ENCODE results near the gene BCL2. TPM values are rescaled to one million over a fixed set of nuclear protein-coding genes. Genes with fewer than 3 reads are reported as not detected.

BCL2 gene
- total RNA-seq, 2 donors from 2014 or later: 11.6 to 13.5 TPM

DNA sequence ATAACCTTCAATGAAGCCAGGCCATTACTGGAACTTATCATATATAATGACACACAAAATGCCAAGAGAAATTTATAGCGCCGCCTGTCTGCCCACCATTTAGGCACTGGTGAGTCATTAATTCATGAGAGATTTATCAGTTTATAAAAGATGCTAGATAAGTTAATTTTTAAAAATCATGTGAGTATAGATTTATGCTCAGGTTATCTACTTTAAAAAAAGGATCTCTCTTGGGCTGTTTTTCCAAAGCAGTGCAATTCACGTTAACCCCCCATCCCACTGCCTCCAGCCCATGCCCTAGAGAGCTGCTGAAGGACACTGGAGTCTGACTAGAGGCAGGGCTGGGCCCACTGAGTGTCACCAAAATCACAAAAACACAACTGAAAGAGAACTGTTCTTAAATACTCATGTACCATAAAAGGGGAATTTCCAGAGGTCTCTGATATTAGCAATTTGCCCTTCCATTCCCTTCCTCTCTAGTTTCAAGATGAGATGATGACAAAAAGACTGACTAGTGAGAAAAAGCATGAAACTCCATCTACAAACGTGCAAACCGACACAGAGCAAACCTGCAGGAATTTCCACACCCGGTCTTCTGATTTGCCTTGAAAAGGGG, 160.8 kb downstream of the BCL2 start:
- intact Hi-C loops (cut with DNase I): no loop called here
- DNase-seq (ENCODE audit: low spot score): no peak

DNA sequence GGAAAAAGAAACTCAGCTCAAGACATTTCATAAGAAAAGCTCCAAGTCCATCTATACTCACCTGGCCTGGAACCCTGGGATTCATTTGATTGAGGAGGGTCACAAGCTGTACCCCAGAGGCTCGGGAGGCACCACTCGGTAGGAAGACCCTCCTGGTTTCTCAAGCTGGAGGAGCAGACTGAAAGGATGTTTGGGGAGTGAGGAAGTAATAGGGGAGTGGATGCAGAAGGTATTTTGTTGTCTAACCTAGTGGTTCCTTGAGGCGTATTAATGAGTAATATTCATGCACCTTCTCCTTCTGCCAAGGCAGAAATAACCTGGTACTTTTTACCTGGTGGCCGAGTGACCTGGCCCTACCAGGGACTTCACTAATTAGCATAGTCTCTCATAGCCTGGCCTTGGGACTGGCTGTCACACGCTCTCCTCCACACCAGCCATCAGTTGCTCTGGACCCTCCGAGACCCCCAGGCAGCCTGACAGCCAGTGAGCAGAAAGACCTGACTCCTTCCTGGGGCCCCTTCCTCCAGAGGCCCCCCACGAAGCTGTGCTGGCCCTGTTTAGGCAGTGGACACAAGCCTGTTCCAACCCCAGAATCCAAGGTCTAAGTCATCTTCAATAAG, 161.4 kb downstream of the BCL2 start:
- intact Hi-C loops (cut with DNase I): no loop called here
- no peak for DNase-seq (ENCODE audit: low spot score)

DNA sequence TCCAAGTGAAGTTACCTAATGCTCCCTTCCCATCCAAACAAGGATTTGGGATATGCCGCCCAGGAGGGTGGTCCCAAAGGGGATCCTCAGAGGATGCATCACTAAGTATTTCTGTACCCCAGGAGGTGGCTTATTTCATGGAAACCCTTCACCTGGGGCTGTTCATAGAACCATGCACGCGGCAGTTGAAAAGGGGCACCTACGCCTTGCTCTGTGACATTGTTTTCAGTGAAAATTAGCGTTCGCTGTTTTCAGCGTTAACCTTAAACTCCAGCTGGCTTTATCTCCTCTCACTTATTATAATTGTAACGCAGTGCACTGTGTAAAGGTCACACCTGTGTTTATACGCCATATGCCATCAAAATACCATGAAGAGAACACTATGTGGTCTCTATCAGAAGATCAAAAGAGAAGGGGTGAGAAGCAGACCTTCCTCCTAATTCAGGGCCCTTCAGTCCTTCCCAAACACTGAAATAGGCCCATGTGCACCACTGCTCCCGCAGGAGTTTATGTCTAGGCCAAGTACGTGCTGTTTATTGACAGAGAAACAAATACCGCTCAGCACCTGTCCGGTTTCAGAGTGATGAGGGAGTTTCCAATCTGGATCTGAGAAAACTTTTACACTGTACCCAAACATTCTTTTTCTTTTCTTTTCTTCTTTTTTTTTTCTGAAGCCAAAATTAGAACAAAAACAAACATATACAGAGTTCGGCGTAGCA, 162.1 kb downstream of the BCL2 start:
- no peak for DNase-seq (ENCODE audit: low spot score)
- intact Hi-C loops (cut with DNase I): no loop called here

DNA sequence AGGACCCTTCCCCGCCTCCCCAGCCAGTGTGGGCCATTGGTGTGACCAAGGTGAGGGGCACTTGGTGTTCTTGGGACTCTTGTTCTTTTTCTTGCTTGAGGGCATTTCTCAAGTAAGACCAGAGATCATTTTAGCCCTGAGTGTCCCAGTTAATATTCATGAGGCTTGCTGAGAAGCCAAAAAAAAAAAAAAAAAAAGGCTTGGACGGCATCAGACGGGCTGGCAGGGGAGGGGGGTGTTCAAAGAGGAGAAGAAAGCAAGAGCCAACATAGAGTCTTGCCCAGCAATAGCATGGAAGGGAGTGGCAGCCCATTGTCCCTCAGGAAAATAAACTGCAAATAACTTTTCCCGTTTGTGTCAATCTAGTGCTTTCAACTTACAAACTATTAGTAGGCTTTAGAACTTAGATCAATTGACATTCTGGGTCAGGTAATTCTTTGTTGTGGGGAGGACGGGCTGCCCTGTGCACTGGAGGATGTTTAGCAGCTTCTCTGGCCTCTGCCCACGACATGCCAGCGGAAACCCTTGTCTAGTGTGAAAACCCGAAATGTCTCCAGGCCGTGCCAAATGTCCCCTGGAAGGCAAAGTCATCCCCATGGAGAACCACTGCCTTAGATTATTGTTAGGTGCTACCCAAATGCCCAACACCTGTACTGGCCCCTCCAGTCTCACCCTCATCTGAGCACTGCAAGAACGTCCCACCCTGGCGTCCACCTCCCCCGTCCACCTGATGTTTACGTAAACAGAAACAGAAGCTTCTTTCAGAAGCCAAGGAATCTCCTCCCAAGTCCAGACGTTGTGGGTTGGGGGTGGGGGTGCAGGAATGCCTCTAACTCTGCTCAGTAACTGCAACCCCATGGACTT, 163.4 kb downstream of the BCL2 start:
- no peak for DNase-seq (ENCODE audit: low spot score)

DNA sequence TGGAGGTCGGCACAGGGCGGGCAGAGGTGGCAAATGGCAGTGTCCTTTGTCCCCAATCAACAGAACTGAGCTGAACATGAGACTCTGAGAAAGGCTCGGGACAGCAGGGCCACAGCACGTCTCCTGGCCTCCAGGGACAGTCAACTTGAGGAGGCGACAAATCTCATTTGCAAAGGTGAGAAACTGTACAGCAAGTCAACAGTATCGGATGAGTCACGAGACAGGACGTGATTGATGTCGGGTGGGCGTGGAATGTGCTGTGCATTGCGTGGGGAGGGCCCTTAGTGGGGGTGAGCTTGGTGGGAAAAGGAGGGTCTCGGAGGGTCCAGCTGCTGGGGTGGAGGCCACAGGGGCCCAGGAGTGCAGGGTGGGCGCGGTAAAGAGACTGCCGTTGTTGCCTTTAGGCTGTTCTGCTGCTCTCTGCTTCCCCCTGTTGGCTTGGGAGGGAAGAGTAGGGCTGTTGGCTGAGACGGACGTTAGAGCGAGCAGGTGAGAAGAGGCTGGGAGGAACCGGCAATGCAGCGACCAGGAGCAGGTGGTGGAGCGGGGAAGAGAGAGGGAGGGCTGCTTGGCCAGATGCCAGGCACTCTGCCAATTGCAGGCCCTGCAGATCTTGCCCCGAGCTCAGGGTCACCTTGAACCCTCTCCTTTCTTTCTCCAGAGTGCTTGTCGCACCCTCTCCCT, 164.3 kb downstream of the BCL2 start:
- intact Hi-C loops (cut with DNase I): no loop called here
- DNase-seq (ENCODE audit: low spot score): no peak

More for the DNA sequence above, 163.4 kb downstream of the BCL2 start:
- intact Hi-C loops (cut with DNase I): no loop called here

DNA sequence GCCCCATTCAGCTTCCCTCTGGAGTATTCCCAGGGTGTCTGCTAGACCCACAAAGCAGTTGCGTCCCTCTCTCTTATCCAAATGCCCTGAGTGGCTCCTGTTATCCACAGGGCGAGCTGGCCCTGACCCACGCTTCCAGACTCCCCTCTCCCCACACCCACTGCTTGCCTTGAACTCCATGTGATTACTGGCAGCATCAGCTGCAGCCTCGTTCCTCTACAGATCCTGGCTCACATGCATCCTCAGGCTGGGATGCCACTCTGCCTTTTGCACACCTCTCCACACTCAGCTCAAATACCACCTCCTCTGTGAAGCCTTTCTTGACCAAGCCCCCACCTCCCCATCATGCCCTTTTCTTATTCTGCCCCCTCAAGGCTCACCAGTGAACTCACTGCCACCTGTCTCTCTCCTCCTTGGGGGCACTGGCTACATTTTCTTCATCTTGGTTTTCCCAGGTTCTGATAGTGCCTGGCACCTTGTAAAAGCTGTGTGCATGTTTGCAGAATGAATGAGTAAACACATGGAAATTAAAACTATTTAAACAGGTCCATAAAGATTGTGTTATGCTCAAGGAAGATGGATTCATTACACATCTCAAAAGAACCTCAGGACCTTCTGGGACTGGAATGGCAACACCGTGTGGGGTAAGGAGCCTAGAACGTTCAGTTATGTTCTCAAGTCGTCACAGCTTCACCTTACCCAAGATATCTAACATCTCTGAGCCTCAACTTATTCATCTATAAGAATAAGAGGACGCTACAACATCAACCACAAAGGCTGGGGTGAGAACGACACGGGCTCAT, 165.0 kb downstream of the BCL2 start:
- intact Hi-C loops (cut with DNase I): no loop called here
- DNase-seq (ENCODE audit: low spot score): no peak

DNA sequence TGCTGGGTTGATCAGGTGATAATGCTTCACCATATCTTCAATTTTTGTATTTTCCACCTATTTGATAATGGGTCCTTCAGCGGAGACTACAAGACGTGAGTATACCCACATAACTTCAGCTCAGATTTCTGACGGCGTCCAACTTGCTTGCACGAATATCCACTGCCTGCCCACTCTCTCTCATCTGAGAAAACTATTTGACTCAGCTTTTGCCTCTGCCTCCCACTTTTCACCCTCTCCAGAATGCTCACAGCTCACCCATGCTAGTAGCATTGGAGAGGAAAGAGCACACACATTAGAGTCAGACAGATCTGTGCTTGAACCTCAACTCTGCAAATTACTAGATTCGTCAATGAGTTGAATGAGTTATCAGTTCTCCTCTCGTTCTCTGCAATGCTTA, 166.8 kb downstream of the BCL2 start:
- intact Hi-C loops (cut with DNase I): no loop called here
- no peak for DNase-seq (ENCODE audit: low spot score)

DNA sequence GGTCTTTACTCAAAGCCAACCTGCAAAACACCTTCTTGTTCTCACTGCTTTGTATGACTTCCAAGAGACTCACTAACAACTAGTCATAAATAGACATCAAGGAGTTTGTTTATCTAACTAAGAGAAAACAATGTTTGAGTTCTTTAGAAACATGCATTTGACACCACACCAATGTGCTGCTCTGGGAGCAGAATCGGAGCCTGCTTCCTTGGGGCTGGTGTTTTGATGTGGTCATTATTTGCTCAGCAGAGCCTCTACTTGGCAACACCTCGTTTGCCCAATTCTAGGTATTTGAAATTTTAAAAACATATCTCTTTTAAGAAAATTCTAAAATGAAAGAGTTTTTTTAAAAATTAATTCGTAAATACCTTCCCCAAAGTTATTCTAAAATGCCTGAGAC, 167.5 kb downstream of the BCL2 start:
- intact Hi-C loops (cut with DNase I): no loop called here

DNA sequence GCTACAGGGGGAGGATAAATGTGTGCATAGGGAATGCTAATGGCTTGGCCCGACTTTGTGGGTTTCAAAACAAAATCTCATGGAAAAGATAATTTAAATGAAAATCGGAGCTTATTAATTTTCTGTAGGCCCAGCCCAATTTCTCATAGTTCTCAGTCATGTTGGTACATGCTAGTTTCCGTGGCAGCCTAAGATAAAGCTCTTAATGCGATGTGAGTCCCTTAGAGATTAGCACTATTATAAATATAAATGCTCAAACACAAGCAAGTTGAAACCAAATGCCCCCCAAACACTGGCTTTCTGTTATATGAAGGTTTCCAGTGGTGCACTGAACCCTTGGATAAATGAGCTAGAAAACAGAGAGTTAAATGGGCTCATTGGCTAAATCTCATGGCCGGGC, 168.0 kb downstream of the BCL2 start:
- intact Hi-C loops (cut with DNase I): no loop called here
- DNase-seq (ENCODE audit: low spot score): no peak

More for the DNA sequence above, 167.5 kb downstream of the BCL2 start:
- no peak for DNase-seq (ENCODE audit: low spot score)

DNA sequence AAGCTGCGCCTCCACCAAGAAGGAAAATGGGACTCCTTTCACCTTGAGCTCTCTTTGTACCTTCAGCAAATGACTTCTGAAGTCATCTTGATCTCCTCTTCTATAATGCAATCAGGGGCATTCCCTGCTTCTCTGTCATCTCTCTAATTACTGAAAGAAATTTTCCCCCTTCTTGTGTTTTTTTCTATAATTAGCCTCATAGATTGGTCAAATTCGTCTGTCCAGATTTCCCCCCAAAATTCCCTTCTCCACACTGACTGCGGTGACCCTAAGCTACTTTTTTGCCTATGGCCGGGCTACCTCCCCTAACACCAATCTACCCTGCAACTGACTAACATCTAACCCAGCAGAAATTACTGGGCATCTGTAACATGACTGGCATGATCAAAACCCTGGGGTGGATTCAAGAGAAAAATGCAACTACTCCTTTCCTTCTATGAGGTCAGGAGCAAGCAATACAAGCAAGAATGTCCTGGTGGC, 168.6 kb downstream of the BCL2 start:
- DNase-seq (ENCODE audit: low spot score): no peak
- intact Hi-C loops (cut with DNase I): no loop called here

DNA sequence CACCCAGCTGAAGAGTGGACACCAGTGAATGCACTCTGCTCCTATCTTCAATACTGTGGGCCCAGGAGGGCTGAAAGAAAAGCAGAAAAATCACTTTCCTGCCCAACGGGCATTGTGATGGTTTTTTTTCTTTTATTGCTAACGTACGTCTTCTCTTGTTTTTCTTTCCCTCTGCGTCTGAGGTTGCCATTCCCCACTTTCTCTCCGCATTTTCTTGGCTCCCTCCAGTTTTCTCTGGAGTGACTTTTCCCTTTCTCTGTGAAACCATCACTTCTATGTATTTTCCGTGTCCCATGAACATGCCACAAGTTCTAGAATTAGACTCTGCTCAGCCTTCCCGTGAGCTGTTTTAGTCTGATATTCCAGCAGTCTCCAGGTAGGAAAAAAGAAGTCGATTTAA, 169.2 kb downstream of the BCL2 start:
- intact Hi-C loops (cut with DNase I): no loop called here
- no peak for DNase-seq (ENCODE audit: low spot score)

DNA sequence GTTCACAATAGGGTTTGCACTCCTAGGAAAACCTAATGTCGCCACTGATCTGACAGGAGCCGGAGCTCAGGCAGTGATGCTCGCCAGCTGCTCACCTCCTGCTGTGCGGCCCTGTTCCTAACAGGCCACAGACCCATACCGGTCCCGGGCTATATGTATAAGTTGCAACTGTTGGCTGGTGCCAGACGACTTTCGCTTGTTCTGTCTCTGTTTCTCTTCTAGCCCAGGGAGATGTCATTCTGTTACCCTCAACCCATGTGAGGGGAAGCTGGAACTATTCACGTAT, 170.3 kb downstream of the BCL2 start:
- no peak for DNase-seq (ENCODE audit: low spot score)
- intact Hi-C loops (cut with DNase I): no loop called here

DNA sequence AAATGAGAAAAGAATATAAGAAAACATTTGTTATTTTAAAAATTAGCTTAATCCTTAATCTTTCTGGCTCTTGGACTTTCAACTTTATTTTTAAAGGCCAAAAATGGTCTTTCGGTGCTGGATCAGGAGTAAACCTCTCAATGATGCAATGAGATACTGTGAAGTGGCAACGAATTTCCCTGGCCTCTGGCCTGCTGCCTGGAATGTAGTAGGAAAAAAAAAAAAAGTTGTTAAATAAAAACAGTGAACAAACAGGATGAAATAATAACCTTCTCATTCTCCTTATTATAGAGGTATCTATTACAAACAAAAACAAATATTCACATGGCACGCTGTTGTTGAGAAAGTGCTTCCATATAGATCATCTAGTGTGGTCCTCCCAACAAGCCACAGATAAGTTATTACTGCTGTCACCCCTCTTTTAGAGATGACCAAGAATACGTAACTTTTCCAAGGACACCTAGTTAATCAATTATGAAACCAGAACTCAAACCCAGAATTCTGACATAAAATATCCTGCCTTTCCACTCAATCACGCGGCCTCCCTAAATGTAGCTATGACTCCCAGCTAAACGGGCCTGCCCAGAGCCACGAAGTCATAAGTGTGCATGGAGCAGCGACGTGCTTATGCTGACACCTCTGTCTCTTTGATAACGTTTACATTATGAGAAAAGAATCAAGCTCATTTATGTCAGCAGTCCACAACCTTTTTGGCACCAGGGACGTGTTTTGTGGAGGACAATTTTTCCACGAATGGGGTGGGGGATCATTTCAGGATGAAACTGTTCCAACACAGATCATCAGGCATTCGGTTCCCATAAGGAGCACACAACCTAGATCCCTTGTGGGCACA, 170.9 kb downstream of the BCL2 start:
- intact Hi-C loops (cut with DNase I): no loop called here
- DNase-seq (ENCODE audit: low spot score): no peak

DNA sequence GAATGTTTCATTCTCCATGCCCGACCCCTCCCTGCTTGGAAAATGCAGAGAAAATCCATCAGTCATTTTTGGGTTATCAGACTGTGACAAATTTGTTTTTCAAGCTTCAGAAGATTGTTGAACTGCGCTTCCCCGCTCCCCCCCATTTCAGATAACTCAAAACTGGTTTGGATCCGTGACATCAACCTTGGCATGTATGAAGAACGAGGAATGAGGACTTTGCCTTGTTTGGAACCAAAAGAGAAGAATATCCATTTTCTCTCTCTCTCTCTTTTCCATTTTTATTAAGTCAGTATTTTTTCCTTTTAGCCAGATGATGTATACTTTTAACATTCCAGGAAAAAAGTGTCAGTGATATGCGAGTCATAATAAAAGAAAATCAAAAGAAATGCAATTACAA, 171.6 kb downstream of the BCL2 start:
- intact Hi-C loops (cut with DNase I): no loop called here
- no peak for DNase-seq (ENCODE audit: low spot score)

DNA sequence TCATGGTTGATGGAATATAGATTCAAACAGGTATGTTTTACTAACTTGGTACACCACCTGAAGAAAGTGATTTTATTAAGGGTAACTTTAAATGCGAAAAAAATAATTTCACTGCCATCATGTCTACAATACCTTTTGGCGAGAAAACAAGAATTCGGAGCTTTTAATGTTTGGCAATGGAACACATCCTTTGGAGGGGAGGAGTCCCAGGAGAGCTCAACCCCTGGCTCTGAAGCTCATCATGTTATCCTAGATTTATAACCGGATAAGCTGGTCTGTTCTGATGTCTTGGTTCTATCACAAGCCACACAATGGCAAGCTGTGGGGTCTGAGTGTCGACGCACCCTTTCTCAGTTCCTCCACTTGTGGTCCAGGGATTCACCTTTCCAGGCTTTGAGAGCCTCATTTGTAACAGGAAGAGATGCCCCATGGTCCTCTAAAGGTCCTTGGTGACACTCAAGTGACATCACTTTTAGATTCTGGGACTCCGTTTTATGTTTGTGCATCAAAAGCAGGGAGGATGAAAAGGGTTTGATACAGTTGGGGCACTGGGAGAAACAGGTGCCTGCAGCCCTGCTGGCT, 172.7 kb downstream of the BCL2 start:
- intact Hi-C loops (cut with DNase I): no loop called here

DNA sequence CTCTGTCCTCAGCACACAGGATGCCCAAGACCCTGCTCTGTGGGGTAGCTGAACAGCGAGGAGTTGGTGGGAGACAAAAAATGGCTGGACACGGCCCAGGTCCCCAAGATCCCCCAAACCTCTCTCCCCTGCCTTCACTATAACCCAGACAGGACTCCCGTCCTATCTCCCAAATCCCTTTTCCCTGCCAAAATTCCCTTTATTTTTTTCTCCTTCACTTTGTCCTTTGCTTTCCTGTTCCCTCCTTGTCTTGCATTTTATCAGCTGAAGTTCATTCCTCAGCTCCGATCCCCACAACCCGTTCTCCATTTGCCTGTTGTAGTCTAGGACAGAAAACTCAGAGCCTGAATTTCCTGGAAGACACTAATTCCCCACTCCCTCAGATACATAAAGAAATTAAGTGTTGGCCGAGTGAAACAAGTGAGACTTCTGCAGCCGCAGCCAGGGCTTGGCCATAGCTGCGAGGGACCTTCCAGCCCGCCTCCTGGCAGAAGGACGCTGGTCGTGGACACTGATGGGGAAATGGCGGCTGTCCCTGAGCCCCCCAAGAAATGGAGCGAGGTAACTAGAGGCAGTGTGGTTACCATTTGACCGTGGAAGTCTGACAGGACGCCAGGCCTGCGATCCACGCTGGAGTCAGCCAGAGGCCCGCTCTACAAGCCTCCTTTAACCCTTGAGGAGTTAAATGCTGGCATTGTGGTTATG, 173.6 kb downstream of the BCL2 start:
- intact Hi-C loops (cut with DNase I): no loop called here
- DNase-seq (ENCODE audit: low spot score): no peak

More for the DNA sequence above, 172.7 kb downstream of the BCL2 start:
- DNase-seq (ENCODE audit: low spot score): no peak
